Measurements from ENCODE around the gene SOHLH2.

SOHLH2 gene

GRCh38 chr13:36166046-36166445 lies 48.3 kb downstream of the SOHLH2 start:
- no peak for DNase-seq (ENCODE audit: low read depth in 2 of 2)
- no peak overlapping the region for H3K4me3 ChIP-seq (replicated peaks in 1 of 2; ENCODE audit: low read depth in 2 of 2, low read length in 2 of 2)
- TF ChIP-seq CTCF (IDR thresholded peaks at IDR 0.05; ENCODE audit: low read depth, low read length): no peak

- no peak for TF ChIP-seq CTCF (IDR thresholded peaks at IDR 0.05; ENCODE audit: low read depth, low read length)
- DNase-seq (ENCODE audit: low read depth in 2 of 2): peak; percentile 80 to 96
- H3K4me3 ChIP-seq (replicated peaks in 1 of 2; ENCODE audit: low read depth in 2 of 2, low read length in 2 of 2): no peak overlapping the region
Observed at GRCh38 chr13:36163809-36164308, 50.5 kb downstream of the SOHLH2 start.

GRCh38 chr13:36163286-36163685 lies 51.1 kb downstream of the SOHLH2 start:
- no peak overlapping the region for H3K4me3 ChIP-seq (replicated peaks in 1 of 2; ENCODE audit: low read depth in 2 of 2, low read length in 2 of 2)
- peak in 1 of 2 donors; percentile 17 for DNase-seq (ENCODE audit: low read depth in 2 of 2)
- no peak for TF ChIP-seq CTCF (IDR thresholded peaks at IDR 0.05; ENCODE audit: low read depth, low read length)

GRCh38 chr13:36160297-36160696 lies 54.1 kb downstream of the SOHLH2 start:
- TF ChIP-seq CTCF (IDR thresholded peaks at IDR 0.05; ENCODE audit: low read depth, low read length): no peak
- no peak overlapping the region for H3K4me3 ChIP-seq (replicated peaks in 1 of 2; ENCODE audit: low read depth in 2 of 2, low read length in 2 of 2)
- DNase-seq (ENCODE audit: low read depth in 2 of 2): no peak

- DNase-seq (ENCODE audit: low read depth in 2 of 2): peak in 1 of 2 donors; percentile 21
- no peak for TF ChIP-seq CTCF (IDR thresholded peaks at IDR 0.05; ENCODE audit: low read depth, low read length)
- H3K4me3 ChIP-seq (replicated peaks in 1 of 2; ENCODE audit: low read depth in 2 of 2, low read length in 2 of 2): no peak overlapping the region
Observed at GRCh38 chr13:36158611-36159010, 55.7 kb downstream of the SOHLH2 start.

GRCh38 chr13:36157480-36157879 lies 56.9 kb downstream of the SOHLH2 start:
- H3K4me3 ChIP-seq (replicated peaks in 1 of 2; ENCODE audit: low read depth in 2 of 2, low read length in 2 of 2): no peak overlapping the region
- no peak for DNase-seq (ENCODE audit: low read depth in 2 of 2)
- TF ChIP-seq CTCF (IDR thresholded peaks at IDR 0.05; ENCODE audit: low read depth, low read length): no peak

All from cardiac fibroblast (primary cell).